Stimulated activated CD4-positive, alpha-beta T cell treated with anti-CD3 and anti-CD28 coated beads, Interleukin-1b, Interleukin-23, amount 100 ng/mL, for 48 hours (primary cell): ENCODE results near the gene RNF212B.

Experiments used
- DNase-seq: peaks from one replicate; pipeline ENCODE4 v3.0.0-alpha.2; 2020

RNF212B gene

DNA sequence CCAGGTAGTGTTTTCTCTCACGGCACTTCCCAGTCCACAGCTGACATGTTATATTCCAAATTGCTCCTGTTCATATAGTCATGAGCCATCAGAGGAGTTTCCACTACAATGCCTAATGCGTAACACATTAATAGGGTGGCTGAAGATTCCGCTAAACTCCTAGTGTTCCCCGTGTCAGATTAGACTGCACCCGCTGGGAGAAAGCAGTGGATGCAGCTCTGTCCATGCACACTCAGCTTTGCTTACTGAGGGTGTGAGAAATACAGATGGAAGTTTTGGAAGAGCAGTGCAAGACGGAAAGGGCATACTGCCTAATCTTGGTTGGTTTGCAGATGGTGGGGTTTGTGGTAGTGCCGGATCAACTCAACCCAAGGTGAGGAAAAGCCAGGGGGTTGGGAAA, 59.4 kb downstream of the RNF212B start:
- no peak for DNase-seq

DNA sequence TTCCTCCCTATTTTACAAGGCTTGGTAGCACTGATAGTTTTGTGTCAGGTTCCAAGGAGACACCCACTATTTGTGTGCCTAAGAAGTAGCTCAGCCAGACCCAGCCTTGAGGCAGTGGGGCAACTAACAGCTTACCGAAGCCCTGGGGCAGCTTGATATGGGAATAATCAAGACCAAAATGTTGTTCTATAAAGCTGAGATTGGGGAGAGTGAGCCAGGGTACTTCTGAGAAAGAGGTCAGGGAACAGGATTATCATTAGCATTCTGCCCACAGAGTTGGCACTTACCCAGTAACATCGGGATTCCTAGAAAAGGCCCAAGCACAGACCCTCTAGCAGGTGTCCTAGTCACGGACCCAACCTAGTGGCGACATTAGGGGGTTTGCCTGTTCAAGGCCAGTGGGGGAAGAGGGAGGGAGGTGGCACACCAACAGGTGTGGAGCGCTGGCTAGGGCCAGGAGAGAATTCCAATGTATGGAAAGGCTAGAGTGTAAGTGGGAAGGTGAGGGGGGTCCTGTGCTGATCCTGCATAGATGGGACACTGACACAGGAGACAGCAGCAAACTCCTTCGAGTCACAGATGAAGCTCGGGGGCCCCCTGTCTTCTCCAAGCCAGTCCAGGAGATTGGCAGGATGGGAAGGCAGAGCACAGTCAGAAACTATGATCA, 60.0 kb downstream of the RNF212B start:
- no peak for DNase-seq

DNA sequence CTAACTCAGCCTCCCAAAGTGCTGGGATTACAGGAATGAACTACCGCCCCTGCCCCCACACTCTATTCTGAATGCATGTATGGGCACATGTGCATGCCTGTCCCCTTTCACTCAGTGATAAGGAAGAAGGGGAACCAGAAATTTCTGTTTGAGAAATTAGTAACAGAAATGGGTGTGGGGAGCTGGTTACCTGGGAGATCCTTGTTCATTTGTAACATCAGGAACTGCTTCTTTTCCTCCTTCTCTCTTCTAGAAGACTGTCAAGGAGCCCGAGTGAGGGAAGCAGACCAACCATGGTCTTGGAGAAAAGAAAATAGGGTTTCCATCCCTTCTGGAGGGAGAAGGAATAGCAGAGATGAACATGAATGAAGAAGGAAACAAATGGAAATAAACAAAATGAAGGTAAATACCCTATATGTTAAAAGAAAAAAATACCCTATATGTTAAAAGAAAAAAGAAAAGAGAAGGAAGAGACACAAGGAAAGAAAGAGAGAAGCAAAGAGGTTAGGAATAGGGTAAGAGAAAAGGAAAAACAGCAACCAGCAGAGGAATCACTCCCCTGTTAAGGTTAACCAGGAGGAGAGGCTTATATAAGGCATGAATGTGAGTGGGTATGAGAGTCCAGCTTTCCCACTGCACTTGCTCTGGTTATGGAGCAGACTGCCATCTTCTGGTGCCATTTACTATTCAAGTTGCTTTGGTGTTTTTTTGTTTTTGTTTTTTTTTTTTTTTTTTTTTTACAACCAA, 61.6 kb downstream of the RNF212B start:
- DNase-seq, result no peak

DNA sequence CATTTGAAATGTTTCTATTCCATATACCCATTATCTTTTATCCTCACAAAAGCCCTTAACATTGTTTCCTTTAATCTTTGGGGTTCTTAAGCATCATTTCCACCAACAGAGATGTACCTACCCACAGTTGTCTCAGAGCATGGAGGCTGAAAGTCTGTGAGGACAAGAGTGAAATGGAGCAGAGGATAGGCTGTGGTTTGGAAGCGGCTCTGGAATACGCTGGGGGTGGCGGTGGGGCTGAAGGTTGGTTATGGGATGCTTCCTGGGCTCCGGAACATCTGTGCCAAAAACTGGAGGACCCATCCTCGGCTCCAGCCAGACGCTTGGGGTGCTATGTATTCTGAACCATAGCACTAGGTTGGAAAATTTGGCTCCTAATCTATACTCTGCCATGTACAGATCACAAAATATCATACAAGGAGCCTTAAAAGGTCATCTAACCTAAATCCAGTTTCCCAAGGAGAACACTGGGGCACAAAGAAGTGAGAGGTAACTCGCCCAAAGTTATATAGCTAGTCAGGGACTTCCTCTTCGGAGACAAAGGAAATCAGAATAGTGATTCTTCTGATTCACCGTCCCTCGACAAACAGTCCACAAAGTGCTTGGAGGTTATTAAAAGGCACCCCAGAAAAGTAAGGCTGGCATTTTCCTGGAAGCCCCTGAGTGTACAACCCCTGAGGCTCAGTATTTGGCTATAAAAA, 62.4 kb downstream of the RNF212B start:
- DNase-seq, result no peak

DNA sequence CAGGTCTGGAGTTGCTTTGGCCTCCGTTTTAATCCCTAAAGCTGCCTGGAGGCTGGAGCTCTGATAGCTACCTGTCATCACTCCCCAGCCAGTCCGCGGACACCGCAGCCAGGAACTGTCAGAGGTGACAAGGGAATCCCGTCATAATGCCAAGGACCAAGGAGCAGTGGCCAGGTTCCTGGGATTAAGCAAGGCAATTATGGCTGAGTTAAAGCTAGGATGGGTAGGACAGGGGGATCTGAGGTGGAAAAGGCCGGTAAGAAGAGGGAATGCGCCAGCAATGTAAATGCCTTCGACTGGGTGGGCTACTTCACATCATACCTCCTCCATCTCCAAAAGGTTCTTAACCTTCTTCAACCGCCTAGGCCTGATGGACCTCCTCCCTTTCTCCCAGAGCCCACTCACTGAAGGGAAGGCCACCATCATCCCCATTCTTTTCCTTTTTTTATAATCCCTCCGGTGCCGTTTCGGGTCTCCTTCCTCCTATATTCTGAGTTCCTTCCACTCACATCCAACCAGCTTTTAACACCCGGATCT, 63.0 kb downstream of the RNF212B start:
- peak; percentile 15 for DNase-seq

DNA sequence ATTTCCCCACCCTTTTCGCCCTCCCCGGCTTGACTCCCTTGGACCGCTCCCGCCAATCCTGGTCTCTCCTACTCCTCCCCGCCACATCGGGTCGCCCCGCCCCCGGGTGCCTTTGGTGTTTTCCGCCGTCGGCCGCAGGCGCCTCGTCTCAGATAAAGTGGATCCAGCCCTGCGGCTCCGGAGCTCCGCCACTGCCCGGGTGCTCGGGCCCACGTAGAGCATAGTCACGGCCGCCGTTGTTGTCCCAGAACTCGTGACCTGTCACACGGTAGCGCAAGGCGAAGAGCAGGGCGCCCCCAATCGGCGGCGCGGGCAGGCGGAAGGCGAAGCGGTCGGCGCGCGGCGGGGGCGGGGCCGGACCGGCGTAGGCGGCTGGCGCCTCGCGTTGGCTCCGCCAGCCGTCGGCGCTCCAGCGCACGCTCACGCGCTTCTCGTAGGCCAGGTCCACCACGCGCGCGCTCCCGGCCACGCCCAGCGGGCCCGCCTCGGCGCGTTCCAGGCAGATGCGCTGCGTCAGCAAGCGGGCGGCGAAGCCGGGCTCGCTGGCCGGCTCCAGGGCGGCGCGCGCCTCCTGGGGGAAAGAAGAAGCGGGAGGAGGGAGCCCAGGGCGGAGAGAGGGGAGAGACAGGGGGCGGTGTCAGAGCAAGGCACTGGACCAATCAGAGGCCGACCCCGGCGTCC, 63.7 kb downstream of the RNF212B start:
- DNase-seq, result peak; percentile 97

DNA sequence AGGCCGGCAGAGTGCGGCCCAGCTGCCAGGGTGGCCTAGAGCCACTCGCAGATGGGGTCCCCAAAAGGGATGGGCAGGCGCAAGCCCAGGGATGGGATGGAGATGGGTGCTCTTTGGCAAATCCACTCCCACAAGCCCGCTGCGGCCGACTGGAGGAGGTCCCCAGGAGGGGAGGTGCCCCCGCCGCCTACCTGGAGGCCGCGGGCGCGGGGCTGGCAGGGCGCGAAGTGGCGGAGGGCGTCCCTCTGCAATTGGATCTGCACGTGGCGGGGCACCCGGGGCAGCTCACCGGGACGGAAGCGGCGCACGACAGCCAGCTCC, 64.2 kb downstream of the RNF212B start:
- DNase-seq, result no peak

DNA sequence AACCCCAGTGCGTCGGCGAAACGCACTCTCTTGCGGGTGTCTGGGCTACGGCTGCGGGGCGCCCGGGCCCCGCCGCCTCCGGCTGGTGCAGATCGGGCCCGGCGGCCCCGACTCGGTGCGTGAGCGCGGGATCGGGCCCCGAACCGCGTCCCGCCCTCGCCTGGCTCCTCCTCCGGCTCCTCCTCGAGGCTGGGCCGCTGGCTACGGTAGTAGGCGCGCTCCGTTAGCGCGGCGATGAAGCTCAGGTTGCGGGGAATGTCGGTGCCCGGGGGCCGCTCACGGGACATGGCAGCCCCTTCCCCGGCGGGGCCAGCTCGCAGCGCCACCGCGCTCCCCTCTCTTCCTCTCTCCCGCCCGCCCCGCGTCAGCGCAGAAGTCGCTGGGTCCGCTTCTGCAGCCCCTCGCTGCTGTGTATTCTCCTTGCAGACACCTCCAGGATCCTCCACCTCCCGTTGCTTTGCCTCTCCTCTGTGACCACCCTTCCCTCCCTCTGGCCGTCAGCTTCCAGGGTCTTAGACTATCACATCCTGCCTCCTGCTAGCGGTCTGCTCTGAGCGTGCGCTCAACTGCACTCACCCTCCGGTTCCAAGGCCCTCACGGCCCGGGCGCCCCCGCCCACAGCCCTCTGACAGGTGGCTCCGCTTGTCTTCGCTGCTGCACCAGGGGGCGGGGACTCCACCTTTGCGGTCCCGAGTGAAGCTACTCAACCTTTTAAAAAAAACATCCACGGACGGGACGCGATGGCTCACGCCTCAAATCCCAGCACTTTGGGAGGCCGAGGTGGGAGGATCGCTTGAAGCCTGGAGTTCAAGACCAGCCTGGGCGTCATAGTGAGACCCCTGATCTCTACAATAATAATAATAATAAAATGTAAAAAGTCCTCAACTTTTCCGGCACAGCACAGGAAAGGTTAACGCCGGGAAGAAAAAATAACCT, 64.8 kb downstream of the RNF212B start, which contains the start of gene PPP1R3E:
Gene PPP1R3E, minus strand, starts transcription at position 570 of the 936 bp plus-strand sequence. Its CDS starts 283 bp downstream, at position 287.
- peak; percentile 90 for DNase-seq

DNA sequence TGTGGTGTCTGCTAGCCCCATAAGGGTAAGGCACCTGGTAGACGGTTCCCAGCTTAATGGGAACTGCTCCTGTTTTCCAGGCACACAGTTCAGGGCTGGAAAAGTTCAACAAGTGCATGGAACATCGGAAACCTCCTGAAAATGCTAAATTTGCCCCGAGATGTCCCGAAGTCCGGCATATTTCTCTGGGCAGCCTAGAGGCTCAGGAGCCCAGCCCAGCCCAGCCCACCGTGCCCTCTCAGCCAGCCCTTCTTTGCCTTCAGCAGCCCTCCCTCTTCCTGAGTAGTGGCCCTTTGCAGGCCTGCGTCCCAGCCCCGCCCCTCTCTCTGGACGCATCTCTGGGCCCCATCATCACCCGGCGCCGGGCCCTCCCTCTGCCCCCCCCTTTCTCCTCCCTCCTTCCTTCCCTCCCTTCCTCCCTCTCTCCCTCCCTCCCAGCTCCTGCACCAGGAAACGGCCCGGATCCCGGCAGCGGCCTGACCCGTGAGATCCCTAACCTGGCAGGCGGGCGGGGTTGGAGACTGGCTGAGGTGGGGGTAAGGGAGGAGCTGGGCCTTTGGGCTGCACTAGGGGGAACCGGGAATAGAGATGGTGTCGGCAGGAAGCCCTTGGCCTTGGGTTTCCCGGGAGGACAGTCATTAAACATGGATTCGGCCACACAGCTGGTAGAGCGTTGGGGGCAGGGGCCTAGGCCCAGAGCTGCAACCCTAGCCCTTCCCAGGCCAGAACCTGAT, 68.8 kb downstream of the RNF212B start, which contains the start of gene BCL2L2:
Gene BCL2L2, plus strand, starts transcription at position 422 of the 734 bp plus-strand sequence. CDS start 935 bp downstream, outside the sequence.
- peak; percentile 10 for DNase-seq

DNA sequence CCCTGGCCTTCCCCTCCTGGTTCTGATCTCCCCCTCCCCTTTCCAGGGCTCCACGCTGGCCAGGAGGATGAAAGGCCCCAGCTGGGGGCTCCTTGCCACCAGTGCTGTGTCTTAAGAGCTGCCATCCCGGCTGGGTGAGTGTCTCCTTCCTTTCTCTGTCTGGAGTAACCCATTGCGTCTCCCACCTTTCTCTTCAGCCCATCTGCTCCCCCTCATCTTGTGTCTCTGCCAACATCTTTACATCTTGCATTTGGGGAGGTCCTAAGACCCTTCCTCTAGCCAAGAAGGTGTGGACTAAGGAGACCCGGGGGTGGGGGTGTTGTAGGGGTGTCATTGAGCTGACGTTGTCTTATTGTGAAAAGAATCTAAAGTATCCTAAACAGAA, 69.4 kb downstream of the RNF212B start:
- no peak for DNase-seq

DNA sequence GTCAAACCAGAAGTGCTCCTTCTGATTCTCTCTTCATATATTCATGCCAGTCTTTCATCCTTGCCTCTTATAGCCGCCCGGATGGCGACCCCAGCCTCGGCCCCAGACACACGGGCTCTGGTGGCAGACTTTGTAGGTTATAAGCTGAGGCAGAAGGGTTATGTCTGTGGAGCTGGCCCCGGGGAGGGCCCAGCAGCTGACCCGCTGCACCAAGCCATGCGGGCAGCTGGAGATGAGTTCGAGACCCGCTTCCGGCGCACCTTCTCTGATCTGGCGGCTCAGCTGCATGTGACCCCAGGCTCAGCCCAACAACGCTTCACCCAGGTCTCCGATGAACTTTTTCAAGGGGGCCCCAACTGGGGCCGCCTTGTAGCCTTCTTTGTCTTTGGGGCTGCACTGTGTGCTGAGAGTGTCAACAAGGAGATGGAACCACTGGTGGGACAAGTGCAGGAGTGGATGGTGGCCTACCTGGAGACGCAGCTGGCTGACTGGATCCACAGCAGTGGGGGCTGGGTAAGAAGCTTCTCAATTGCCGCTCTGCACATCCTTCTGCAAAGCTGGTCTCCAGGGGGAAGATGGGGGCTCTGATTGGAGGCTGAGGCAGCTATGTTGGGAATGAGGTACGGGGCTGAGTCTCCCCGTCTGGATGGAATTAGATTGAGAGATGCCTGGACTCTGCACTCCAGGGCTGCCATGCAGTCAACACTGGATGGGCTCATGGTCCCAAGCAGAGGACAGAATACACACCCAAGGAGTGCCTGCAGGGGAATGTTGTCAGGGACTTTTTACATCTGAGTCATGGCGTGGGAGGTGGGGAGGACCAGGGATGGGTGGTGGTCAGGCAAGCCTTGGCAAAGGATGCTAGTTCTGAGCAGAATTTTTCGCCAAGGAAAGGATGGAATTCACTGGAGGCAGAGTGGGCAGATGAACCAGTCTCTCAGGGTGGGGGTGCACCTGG, 70.2 kb downstream of the RNF212B start:
- DNase-seq, result no peak

DNA sequence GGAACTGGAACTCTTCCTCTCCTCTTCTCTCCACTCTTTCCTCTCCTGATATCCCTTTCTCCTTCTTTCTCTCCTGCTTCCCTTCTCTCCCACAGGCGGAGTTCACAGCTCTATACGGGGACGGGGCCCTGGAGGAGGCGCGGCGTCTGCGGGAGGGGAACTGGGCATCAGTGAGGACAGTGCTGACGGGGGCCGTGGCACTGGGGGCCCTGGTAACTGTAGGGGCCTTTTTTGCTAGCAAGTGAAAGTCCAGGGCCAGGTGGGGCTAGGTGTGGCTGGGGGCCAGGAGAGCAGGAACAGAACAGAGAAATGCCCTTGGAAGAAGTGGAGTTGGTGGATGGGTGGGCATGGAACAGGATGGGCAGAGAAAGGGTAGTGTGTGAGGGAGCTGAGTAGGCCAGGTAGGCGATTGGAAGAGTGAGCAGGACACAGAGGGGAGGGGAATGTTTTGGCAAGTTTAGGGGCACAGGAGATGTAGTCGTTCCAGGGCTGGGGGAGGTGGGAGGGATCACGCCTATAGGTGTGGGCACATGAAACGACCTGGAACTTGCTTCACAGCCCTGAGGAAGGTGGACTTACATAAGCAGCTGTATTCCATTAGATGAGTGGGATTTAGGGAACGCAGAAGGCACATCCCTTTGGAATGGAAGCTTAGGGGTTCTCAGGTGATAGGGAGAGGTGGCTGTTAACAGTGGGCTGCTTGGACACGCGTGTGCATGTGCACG, 71.1 kb downstream of the RNF212B start:
- no peak for DNase-seq

DNA sequence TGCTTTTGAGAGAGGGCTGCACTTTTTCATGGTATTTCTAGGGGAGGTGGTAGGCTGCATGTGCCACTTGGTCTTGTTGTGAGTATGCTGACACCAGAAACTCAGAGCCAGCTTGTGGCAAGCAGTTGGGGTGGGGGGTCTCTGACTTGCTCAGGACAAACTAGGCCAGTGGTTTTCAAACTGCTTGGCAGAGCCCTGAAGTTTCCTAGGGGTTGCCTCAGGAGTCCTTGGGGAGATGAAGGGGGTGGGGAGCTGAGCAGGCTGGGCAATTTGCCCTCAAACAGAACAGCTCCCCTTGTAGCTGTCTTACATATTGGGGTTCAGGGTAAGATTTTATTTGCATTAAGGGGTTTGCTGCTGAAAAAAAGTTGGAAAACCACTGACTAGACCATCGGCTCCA, 72.8 kb downstream of the RNF212B start:
- no peak for DNase-seq

DNA sequence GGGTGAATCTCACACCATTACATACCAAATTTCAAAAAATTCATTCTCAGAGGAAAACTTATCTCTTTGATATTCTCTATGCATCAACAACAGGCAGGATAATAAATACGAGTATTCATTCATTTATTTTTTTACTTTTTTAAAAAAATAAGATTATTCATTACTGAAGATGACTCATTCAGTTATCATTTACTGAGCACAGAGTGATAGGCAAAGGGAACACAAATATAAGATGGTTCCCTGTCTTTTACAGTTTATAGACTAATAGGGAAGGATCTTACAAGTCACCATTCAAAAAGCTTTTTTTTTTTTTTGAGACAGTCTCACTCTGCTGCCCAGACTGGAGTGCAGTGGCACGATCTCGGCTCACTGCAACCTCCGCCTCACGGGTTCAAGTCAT, 78.6 kb downstream of the RNF212B start:
- DNase-seq, result no peak

DNA sequence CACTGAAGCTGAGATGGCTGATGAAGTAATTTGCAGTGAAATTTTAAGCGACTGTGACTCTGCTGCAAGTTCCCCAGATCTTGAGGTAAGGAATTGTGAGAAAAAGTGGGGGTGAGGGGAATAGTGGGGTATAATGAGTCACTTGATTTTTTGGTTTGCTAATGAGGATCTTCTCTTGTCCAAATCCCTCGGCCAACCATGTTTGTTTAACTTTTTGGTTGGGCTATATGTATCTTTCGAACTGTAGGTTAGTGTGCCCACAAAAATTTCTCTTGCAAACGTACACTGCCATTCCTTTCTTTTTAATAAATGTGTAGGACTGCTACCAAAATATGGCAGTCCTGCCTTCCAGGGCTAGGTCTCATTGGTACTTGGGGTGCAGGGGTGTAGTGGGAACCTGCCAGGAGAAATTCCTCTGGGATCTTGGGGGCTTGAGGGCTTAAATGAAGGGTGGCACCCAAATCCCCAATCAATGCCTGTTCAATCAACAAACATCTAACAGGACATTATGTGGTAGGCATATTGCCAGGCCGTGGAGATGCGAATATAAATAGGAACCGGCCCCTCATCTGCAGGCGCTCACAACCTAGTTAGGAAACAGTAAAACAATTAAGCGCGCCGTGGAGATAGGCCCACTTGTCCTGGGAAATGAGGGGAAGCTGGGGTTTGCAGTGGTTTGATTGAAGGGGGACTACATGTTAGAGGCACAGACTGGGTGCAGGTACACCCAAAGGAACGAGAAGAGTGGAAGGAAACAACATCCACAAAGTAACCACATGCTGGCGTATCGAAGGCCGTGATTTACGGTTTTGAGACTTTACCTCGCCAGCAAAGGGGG, 82.2 kb downstream of the RNF212B start:
- DNase-seq, result no peak

DNA sequence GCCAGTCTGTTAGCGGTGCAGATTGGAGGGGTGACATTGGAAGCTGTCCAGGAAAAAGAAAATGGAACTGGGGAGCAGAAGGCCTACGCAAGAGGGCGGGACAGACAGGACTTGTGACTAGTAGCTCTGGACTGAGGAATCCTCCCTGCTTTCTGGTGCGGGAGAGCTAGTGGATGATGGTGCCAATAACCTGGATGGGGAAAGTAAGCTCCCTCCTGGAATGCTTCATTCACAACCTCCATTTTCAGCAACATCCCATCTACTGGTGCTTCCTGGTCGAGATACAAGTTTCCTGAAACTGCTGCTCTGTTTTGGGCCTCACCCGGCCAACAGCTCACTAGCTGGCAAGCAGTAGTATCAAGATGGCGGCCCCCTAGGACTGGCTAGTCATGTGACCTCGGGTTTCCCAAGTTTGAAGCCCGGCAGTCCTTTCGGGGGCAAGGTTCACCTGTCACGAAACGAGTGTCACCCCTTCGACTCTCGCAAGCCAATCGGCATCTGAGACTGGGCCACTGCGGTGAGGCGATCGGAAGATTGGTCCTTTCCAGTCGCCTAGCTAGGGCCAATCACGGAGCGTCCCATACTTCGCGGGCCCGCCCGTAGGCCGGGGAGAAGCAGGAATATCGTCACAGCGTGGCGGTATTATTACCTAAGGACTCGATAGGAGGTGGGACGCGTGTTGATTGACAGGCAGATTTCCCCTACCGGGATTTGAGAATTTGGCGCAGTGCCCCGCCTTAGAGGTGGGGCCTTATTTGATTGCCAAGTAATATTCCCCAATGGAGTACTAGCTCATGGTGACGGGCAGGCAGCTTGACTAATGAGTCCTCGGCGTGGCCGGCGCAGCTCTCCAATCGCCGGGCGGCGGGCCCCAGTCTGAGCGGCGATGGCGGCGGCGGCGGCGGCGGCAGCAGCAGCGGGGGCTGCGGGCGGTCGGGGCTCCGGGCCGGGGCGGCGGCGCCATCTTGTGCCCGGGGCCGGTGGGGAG, 83.1 kb downstream of the RNF212B start, which contains the start of gene PABPN1:
Gene PABPN1, plus strand, starts transcription at position 874 of the 988 bp plus-strand sequence. Its CDS starts 13 bp downstream, at position 887.
- DNase-seq, result peak; percentile 99
